ENCODE results near the gene SLC39A9. TPM values are rescaled to one million over a fixed set of nuclear protein-coding genes. Genes with fewer than 3 reads are reported as not detected.

Gene SLC39A9
- total RNA-seq, 1 donor from 2014 or later, result 51.6 TPM

DNA sequence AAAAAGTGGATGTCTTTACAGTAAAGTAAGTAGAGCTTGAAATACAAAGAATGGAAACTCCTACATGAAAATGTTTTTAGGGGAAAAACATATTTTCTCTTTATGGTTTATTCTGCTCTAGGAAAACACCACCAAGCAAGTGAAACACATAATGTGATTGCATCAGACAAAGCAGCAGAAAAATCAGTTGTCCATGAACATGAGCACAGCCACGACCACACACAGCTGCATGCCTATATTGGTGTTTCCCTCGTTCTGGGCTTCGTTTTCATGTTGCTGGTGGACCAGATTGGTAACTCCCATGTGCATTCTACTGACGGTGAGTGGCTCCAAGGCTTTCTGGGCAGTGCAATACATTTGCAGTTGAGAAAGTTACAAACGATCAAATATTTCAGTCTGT is 43.5 kb downstream of the SLC39A9 start:
- intact Hi-C loops (cut with micrococcal nuclease), result no loop called here

GRCh38 chr14:69443296-69443805 is 44.9 kb downstream of the SLC39A9 start:
- DNase-seq (ENCODE audit: low spot score), result no peak
- H3K27me3 Mint-ChIP-seq (ENCODE audit: insufficient read depth), result no peaks in the 10 kb centered on the region
- H3K27ac Mint-ChIP-seq, result no peak overlapping the region
- intact Hi-C loops (cut with micrococcal nuclease), result no loop called here
- peaks cover 18% of the 10 kb centered on the region for H3K4me1 Mint-ChIP-seq (ENCODE audit: low read depth)
- no peaks in the 10 kb centered on the region for H3K9me3 Mint-ChIP-seq
- peaks cover 29% of the 10 kb centered on the region for H3K36me3 Mint-ChIP-seq (ENCODE audit: low read depth)
- H3K4me3 Mint-ChIP-seq, result peak overlapping the region; percentile 54

More for the DNA sequence above, 43.5 kb downstream of the SLC39A9 start:
- H3K27me3 Mint-ChIP-seq (ENCODE audit: insufficient read depth), result no peaks in the 10 kb centered on the region
- H3K4me3 Mint-ChIP-seq, result peak overlapping the region; percentile 4
- peaks cover 18% of the 10 kb centered on the region for H3K4me1 Mint-ChIP-seq (ENCODE audit: low read depth)
- H3K36me3 Mint-ChIP-seq (ENCODE audit: low read depth), result peaks cover 27% of the 10 kb centered on the region
- no peaks in the 10 kb centered on the region for H3K9me3 Mint-ChIP-seq
- peak overlapping the region; percentile 18 for H3K27ac Mint-ChIP-seq
- DNase-seq (ENCODE audit: low spot score), result no peak

DNA sequence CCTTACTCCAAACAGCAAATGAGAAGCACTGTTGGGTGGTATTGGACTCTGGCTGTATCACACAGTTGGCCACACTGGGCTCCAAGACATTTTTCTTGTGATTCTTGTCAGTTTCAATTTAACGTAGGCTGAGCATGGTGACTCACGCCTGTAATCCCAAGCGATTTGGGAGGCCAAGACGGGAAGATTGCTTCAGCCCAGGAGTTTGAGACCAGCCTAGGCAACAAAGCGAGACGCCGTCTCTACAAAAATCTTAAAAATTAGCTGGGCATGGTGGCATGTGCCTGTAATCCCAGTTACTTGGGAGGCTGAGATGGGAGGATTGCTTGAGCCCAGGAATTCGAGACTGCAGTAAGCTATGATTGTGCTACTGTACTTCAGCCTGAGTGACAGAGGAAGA is 50.7 kb downstream of the SLC39A9 start:
- Mint-ChIP-seq H3K4me1 (ENCODE audit: low read depth) (no peaks in the 10 kb centered on the region), H3K9me3 (no peaks in the 10 kb centered on the region), H3K4me3 (no peak overlapping the region), H3K36me3 (ENCODE audit: low read depth) (peaks cover 16% of the 10 kb centered on the region), H3K27me3 (ENCODE audit: insufficient read depth) (no peaks in the 10 kb centered on the region), H3K27ac (no peak overlapping the region)
- intact Hi-C loops (cut with micrococcal nuclease), result no loop called here
- no peak for DNase-seq (ENCODE audit: low spot score)

- Mint-ChIP-seq H3K36me3 (ENCODE audit: low read depth) (peaks cover 8% of the 10 kb centered on the region), H3K27me3 (ENCODE audit: insufficient read depth) (no peaks in the 10 kb centered on the region), H3K4me3 (no peak overlapping the region), H3K4me1 (ENCODE audit: low read depth) (no peaks in the 10 kb centered on the region), H3K27ac (no peak overlapping the region), H3K9me3 (no peaks in the 10 kb centered on the region)
- intact Hi-C loops (cut with micrococcal nuclease), result no loop called here
- no peak for DNase-seq (ENCODE audit: low spot score)
Measured at GRCh38 chr14:69451941-69452340, 53.4 kb downstream of the SLC39A9 start.

DNA sequence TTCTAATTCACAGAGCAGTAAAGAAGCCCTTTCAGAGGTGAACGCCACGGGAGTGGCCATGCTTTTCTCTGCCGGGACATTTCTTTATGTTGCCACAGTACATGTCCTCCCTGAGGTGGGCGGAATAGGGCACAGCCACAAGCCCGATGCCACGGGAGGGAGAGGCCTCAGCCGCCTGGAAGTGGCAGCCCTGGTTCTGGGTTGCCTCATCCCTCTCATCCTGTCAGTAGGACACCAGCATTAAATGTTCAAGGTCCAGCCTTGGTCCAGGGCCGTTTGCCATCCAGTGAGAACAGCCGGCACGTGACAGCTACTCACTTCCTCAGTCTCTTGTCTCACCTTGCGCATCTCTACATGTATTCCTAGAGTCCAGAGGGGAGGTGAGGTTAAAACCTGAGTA is 59.9 kb downstream of the SLC39A9 start:
- Mint-ChIP-seq H3K36me3 (ENCODE audit: low read depth) (peaks cover 17% of the 10 kb centered on the region), H3K4me3 (no peak overlapping the region), H3K27me3 (ENCODE audit: insufficient read depth) (no peaks in the 10 kb centered on the region), H3K4me1 (ENCODE audit: low read depth) (no peaks in the 10 kb centered on the region), H3K9me3 (no peaks in the 10 kb centered on the region), H3K27ac (no peak overlapping the region)
- no peak for DNase-seq (ENCODE audit: low spot score)
- intact Hi-C loops (cut with micrococcal nuclease), result no loop called here

DNA sequence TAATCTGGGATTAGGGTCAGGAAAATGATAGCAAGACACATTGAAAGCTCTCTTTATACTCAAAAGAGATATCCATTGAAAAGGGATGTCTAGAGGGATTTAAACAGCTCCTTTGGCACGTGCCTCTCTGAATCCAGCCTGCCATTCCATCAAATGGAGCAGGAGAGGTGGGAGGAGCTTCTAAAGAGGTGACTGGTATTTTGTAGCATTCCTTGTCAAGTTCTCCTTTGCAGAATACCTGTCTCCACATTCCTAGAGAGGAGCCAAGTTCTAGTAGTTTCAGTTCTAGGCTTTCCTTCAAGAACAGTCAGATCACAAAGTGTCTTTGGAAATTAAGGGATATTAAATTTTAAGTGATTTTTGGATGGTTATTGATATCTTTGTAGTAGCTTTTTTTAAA is 60.6 kb downstream of the SLC39A9 start:
- Mint-ChIP-seq H3K27ac (no peak overlapping the region), H3K4me1 (ENCODE audit: low read depth) (no peaks in the 10 kb centered on the region), H3K9me3 (no peaks in the 10 kb centered on the region), H3K4me3 (no peak overlapping the region), H3K27me3 (ENCODE audit: insufficient read depth) (no peaks in the 10 kb centered on the region), H3K36me3 (ENCODE audit: low read depth) (peaks cover 17% of the 10 kb centered on the region)
- no peak for DNase-seq (ENCODE audit: low spot score)
- intact Hi-C loops (cut with micrococcal nuclease), result no loop called here

DNA sequence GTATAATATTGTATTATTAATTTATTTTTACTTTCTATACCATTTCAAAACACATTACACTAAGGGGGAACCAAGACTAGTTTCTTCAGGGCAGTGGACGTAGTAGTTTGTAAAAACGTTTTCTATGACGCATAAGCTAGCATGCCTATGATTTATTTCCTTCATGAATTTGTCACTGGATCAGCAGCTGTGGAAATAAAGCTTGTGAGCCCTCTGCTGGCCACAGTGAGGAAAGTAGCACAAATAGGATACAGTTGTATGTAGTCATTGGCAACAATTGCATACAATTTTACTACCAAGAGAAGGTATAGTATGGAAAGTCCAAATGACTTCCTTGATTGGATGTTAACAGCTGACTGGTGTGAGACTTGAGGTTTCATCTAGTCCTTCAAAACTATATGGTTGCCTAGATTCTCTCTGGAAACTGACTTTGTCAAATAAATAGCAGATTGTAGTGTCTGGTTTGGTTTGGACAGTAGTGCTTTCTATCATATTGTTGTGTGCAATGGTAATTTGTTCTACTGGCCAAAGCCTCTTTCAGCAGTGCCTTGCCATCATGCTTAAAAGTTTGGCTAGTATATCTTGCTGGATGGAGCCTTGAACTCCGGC is 61.7 kb downstream of the SLC39A9 start:
- Mint-ChIP-seq H3K9me3 (no peaks in the 10 kb centered on the region), H3K27ac (no peak overlapping the region), H3K4me3 (no peak overlapping the region), H3K27me3 (ENCODE audit: insufficient read depth) (no peaks in the 10 kb centered on the region), H3K36me3 (ENCODE audit: low read depth) (peaks cover 17% of the 10 kb centered on the region), H3K4me1 (ENCODE audit: low read depth) (no peaks in the 10 kb centered on the region)
- peak; percentile 40 for DNase-seq (ENCODE audit: low spot score)
- intact Hi-C loops (cut with micrococcal nuclease), result loop anchor here (1.0 kb wide), 5 partner anchors 62 to 597 kb away; partner anchors contain the start of genes ERH and SLC39A9

GRCh38 chr14:69464379-69464778 is 65.9 kb downstream of the SLC39A9 start:
- Mint-ChIP-seq H3K27me3 (ENCODE audit: insufficient read depth) (no peaks in the 10 kb centered on the region), H3K36me3 (ENCODE audit: low read depth) (peaks cover 6% of the 10 kb centered on the region), H3K4me1 (ENCODE audit: low read depth) (no peaks in the 10 kb centered on the region), H3K4me3 (no peak overlapping the region), H3K27ac (no peak overlapping the region), H3K9me3 (no peaks in the 10 kb centered on the region)
- no peak for DNase-seq (ENCODE audit: low spot score)
- intact Hi-C loops (cut with micrococcal nuclease), result no loop called here

DNA sequence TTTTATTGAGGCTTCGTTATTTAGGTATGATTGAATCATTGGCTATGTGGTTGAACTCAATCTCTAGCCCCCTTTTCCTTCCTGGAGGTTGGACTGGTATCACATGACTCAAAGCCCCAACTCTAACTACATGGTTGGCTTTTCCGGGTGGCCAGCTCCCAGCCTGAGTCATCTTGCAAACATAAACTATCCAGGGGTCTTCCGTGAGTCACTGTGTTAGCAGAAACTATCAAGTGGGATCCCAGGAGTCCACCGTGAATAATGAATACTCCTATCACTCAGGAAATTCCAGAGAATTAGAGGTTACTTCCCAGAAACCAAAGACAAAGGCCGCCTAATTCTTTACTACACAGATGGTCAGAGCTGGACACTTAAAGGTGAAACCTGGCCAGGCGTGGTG is 66.3 kb downstream of the SLC39A9 start:
- no peak for DNase-seq (ENCODE audit: low spot score)
- intact Hi-C loops (cut with micrococcal nuclease), result no loop called here
- no peak overlapping the region for H3K4me3 Mint-ChIP-seq
- no peaks in the 10 kb centered on the region for H3K9me3 Mint-ChIP-seq
- H3K27me3 Mint-ChIP-seq (ENCODE audit: insufficient read depth), result no peaks in the 10 kb centered on the region
- H3K27ac Mint-ChIP-seq, result no peak overlapping the region
- H3K4me1 Mint-ChIP-seq (ENCODE audit: low read depth), result no peaks in the 10 kb centered on the region
- H3K36me3 Mint-ChIP-seq (ENCODE audit: low read depth), result peaks cover 3% of the 10 kb centered on the region

- Mint-ChIP-seq H3K9me3 (no peaks in the 10 kb centered on the region), H3K4me3 (no peak overlapping the region), H3K4me1 (ENCODE audit: low read depth) (peaks cover 6% of the 10 kb centered on the region), H3K27ac (no peak overlapping the region), H3K36me3 (ENCODE audit: low read depth) (no peaks in the 10 kb centered on the region), H3K27me3 (ENCODE audit: insufficient read depth) (no peaks in the 10 kb centered on the region)
- intact Hi-C loops (cut with micrococcal nuclease), result no loop called here
- DNase-seq (ENCODE audit: low spot score), result no peak
Measured at GRCh38 chr14:69468949-69469348, 70.5 kb downstream of the SLC39A9 start.

DNA sequence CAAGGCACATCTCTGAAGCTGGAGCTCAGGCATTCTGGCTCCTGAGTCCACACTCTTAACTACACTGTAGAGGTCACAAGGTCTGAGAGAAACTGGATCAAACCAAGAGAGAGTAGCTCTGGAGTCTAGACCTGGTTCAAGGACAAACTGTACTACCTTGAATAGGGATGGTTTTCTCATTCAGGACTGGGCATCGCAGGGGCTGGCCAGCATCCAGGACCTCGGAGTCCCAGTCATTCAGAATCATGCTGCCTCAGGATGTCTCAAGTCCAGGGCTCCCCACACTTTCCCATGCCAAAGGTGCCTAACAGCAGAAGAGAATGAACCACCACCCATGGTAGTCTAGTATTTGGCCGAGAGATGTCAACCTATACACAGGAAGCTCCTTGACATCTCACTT is 72.9 kb downstream of the SLC39A9 start:
- Mint-ChIP-seq H3K4me1 (ENCODE audit: low read depth) (peaks cover 6% of the 10 kb centered on the region), H3K27ac (no peak overlapping the region), H3K4me3 (no peak overlapping the region), H3K27me3 (ENCODE audit: insufficient read depth) (peaks cover 3% of the 10 kb centered on the region), H3K9me3 (no peaks in the 10 kb centered on the region), H3K36me3 (ENCODE audit: low read depth) (no peaks in the 10 kb centered on the region)
- intact Hi-C loops (cut with micrococcal nuclease), result no loop called here
- no peak for DNase-seq (ENCODE audit: low spot score)

- peaks cover 6% of the 10 kb centered on the region for H3K4me1 Mint-ChIP-seq (ENCODE audit: low read depth)
- no peaks in the 10 kb centered on the region for H3K36me3 Mint-ChIP-seq (ENCODE audit: low read depth)
- H3K27ac Mint-ChIP-seq, result no peak overlapping the region
- no peak for DNase-seq (ENCODE audit: low spot score)
- H3K9me3 Mint-ChIP-seq, result no peaks in the 10 kb centered on the region
- intact Hi-C loops (cut with micrococcal nuclease), result no loop called here
- H3K4me3 Mint-ChIP-seq, result no peak overlapping the region
- peaks cover 3% of the 10 kb centered on the region for H3K27me3 Mint-ChIP-seq (ENCODE audit: insufficient read depth)
Measured at GRCh38 chr14:69471916-69472315, 73.4 kb downstream of the SLC39A9 start.

- H3K27me3 Mint-ChIP-seq (ENCODE audit: insufficient read depth), result peaks cover 3% of the 10 kb centered on the region
- intact Hi-C loops (cut with micrococcal nuclease), result no loop called here
- H3K27ac Mint-ChIP-seq, result no peak overlapping the region
- no peaks in the 10 kb centered on the region for H3K36me3 Mint-ChIP-seq (ENCODE audit: low read depth)
- no peak for DNase-seq (ENCODE audit: low spot score)
- peaks cover 6% of the 10 kb centered on the region for H3K4me1 Mint-ChIP-seq (ENCODE audit: low read depth)
- no peaks in the 10 kb centered on the region for H3K9me3 Mint-ChIP-seq
- H3K4me3 Mint-ChIP-seq, result no peak overlapping the region
Measured at GRCh38 chr14:69473260-69473659, 74.8 kb downstream of the SLC39A9 start.

GRCh38 chr14:69473946-69474345 is 75.5 kb downstream of the SLC39A9 start:
- peaks cover 7% of the 10 kb centered on the region for H3K27me3 Mint-ChIP-seq (ENCODE audit: insufficient read depth)
- no peaks in the 10 kb centered on the region for H3K9me3 Mint-ChIP-seq
- H3K4me3 Mint-ChIP-seq, result no peak overlapping the region
- intact Hi-C loops (cut with micrococcal nuclease), result no loop called here
- H3K27ac Mint-ChIP-seq, result no peak overlapping the region
- peaks cover 6% of the 10 kb centered on the region for H3K4me1 Mint-ChIP-seq (ENCODE audit: low read depth)
- DNase-seq (ENCODE audit: low spot score), result no peak
- H3K36me3 Mint-ChIP-seq (ENCODE audit: low read depth), result no peaks in the 10 kb centered on the region

Measured in activated T-helper 1 cell treated with anti-CD3 and anti-CD28 coated beads, Interleukin-12 subunit alpha, Interleukin-12 subunit beta, Interleukin-2, Interleukin-4 antibody, amounts not matched to agents 30 ng/mL and 10 ng/mL and 1 ng/mL, durations not matched to agents 14 hours and 24 hours and 36 hours (primary cell).